ENCODE results near the gene KLHL29. TPM values are rescaled to one million over a fixed set of nuclear protein-coding genes. Genes with fewer than 3 reads are reported as not detected.

KLHL29 gene
- total RNA-seq, 2 donors from 2014 or later: 2.0 to 2.9 TPM

- no peak for DNase-seq
- intact Hi-C loops (cut with DNase I): no loop called here
- Histone ChIP-seq H3K27ac (no peak overlapping the region), H3K9me3 (no peaks in the 10 kb centered on the region), H3K4me3 (no peak overlapping the region), H3K36me3 (no peaks in the 10 kb centered on the region), H3K4me1 (no peaks in the 10 kb centered on the region), H3K27me3 (no peaks in the 10 kb centered on the region), H3K9ac (ENCODE audit: low read depth in 2 of 2, low read length in 2 of 2) (no peak overlapping the region)
- no peak for TF ChIP-seq CTCF (IDR thresholded peaks at IDR 0.05)
Measured at GRCh38 chr2:23505218-23505983, 120.4 kb downstream of the KLHL29 start.

- H3K9ac ChIP-seq (ENCODE audit: low read depth in 2 of 2, low read length in 2 of 2): no peak overlapping the region
- DNase-seq: no peak
- H3K9me3 ChIP-seq: no peaks in the 10 kb centered on the region
- H3K36me3 ChIP-seq: no peaks in the 10 kb centered on the region
- no peak overlapping the region for H3K27ac ChIP-seq
- no peaks in the 10 kb centered on the region for H3K27me3 ChIP-seq
- no peak overlapping the region for H3K4me3 ChIP-seq
- no peak for TF ChIP-seq CTCF (IDR thresholded peaks at IDR 0.05)
- intact Hi-C loops (cut with DNase I): no loop called here
- no peaks in the 10 kb centered on the region for H3K4me1 ChIP-seq
Measured at GRCh38 chr2:23505984-23506380, 121.0 kb downstream of the KLHL29 start.

- Histone ChIP-seq H3K9ac (ENCODE audit: low read depth in 2 of 2, low read length in 2 of 2) (no peak overlapping the region), H3K9me3 (no peaks in the 10 kb centered on the region), H3K36me3 (no peaks in the 10 kb centered on the region), H3K4me1 (no peaks in the 10 kb centered on the region), H3K27ac (no peak overlapping the region), H3K4me3 (no peak overlapping the region), H3K27me3 (no peaks in the 10 kb centered on the region)
- no peak for DNase-seq
- no peak for TF ChIP-seq CTCF (IDR thresholded peaks at IDR 0.05)
- intact Hi-C loops (cut with DNase I): no loop called here
Measured at GRCh38 chr2:23506531-23507266, 121.7 kb downstream of the KLHL29 start.

- Histone ChIP-seq H3K4me1 (no peaks in the 10 kb centered on the region), H3K4me3 (no peak overlapping the region), H3K9ac (ENCODE audit: low read depth in 2 of 2, low read length in 2 of 2) (no peak overlapping the region), H3K36me3 (no peaks in the 10 kb centered on the region), H3K27me3 (no peaks in the 10 kb centered on the region), H3K9me3 (no peaks in the 10 kb centered on the region), H3K27ac (no peak overlapping the region)
- intact Hi-C loops (cut with DNase I): no loop called here
- no peak for TF ChIP-seq CTCF (IDR thresholded peaks at IDR 0.05)
- no peak for DNase-seq
Measured at GRCh38 chr2:23507267-23508065, 122.5 kb downstream of the KLHL29 start.

- no peak overlapping the region for H3K9ac ChIP-seq (ENCODE audit: low read depth in 2 of 2, low read length in 2 of 2)
- no peaks in the 10 kb centered on the region for H3K9me3 ChIP-seq
- intact Hi-C loops (cut with DNase I): no loop called here
- H3K36me3 ChIP-seq: no peaks in the 10 kb centered on the region
- no peak overlapping the region for H3K4me3 ChIP-seq
- H3K4me1 ChIP-seq: no peaks in the 10 kb centered on the region
- TF ChIP-seq CTCF (IDR thresholded peaks at IDR 0.05): no peak
- no peak overlapping the region for H3K27ac ChIP-seq
- H3K27me3 ChIP-seq: no peaks in the 10 kb centered on the region
- no peak for DNase-seq
Measured at GRCh38 chr2:23508066-23508390, 123.0 kb downstream of the KLHL29 start.

All from colonic mucosa (tissue), 4 donors.